Mesenchymal stem cell (in vitro differentiated cells and primary cell): ENCODE results near the gene DSG2.
A peak's percentile ranks its signal among the peaks of the same experiment; 100 is the strongest.

ENCODE experiments used
- DNase-seq: peaks from one replicate; pipeline ENCODE4 v3.0.0-alpha.2; 2013
- H2AFZ ChIP-seq: one replicate; pipeline ENCODE4 v1.6.1; 2013; ENCODE audit warnings: low read depth, mild to moderate bottlenecking, control low read depth, inconsistent platforms, low read length, moderate library complexity
- H2AK5ac ChIP-seq: 2 replicates; pipeline ENCODE4 v1.6.1; 2013; ENCODE audit warnings: low read length, moderate library complexity, mild to moderate bottlenecking, inconsistent platforms; ENCODE audit not compliant: severe bottlenecking
- H2BK120ac ChIP-seq: one replicate; pipeline ENCODE4 v1.6.1; 2013; ENCODE audit warnings: low read depth, mild to moderate bottlenecking, inconsistent platforms, low read length, moderate library complexity
- H2BK12ac ChIP-seq, 2 experiments: one replicate each; pipeline ENCODE4 v1.6.1; 2013; ENCODE audit warnings: inconsistent platforms in 2 of 2, low read length in 2 of 2, mild to moderate bottlenecking in 2 of 2, moderate library complexity in 2 of 2, control low read depth in 1 of 2
- H2BK15ac ChIP-seq: one replicate; pipeline ENCODE4 v1.6.1; 2013; ENCODE audit warnings: mild to moderate bottlenecking, low read depth, inconsistent platforms; ENCODE audit not compliant: poor library complexity, severe bottlenecking
- H2BK5ac ChIP-seq: 2 replicates; pipeline ENCODE4 v1.6.1; 2013; ENCODE audit warnings: low read depth, mild to moderate bottlenecking, low read length, control low read depth, inconsistent platforms; ENCODE audit not compliant: poor library complexity, severe bottlenecking
- H3K14ac ChIP-seq, 2 experiments: one replicate each; pipeline ENCODE4 v1.6.1; 2013; ENCODE audit warnings: inconsistent platforms in 2 of 2, low read length in 2 of 2, control low read depth in 1 of 2, mild to moderate bottlenecking in 1 of 2, moderate library complexity in 1 of 2
- H3K18ac ChIP-seq, 2 experiments: one replicate each; pipeline ENCODE4 v1.6.1; 2013; ENCODE audit warnings: inconsistent platforms in 2 of 2, low read length in 2 of 2, control low read depth in 1 of 2, low read depth in 1 of 2, mild to moderate bottlenecking in 1 of 2
- H3K23ac ChIP-seq, 2 experiments: one replicate each; pipeline ENCODE4 v1.6.1; 2013; ENCODE audit warnings: inconsistent platforms in 2 of 2, low read length in 2 of 2, mild to moderate bottlenecking in 2 of 2, moderate library complexity in 2 of 2, control low read depth in 1 of 2
- H3K27ac ChIP-seq: 2 replicates; pipeline ENCODE4 v1.5.1; 2013; ENCODE audit warnings: mild to moderate bottlenecking, moderate library complexity, low read length, control low read depth, inconsistent platforms; ENCODE audit not compliant: poor library complexity, severe bottlenecking
- H3K27me3 ChIP-seq, 2 experiments: 2 replicates each; pipeline versions ENCODE4 v1.6.1 to v1.7.0; 2013; ENCODE audit warnings: low read length in 2 of 2, mild to moderate bottlenecking in 2 of 2, moderate library complexity in 2 of 2, control low read depth in 1 of 2, inconsistent platforms in 1 of 2; ENCODE audit not compliant: control insufficient read depth in 1 of 2, insufficient read depth in 1 of 2
- H3K36me3 ChIP-seq, 2 experiments: 2 replicates each; pipeline versions ENCODE4 v1.6.1 to v1.7.0; 2013; ENCODE audit warnings: low read length in 2 of 2, control low read depth in 1 of 2, inconsistent platforms in 1 of 2, low read depth in 1 of 2, mild to moderate bottlenecking in 1 of 2; ENCODE audit not compliant: insufficient read depth in 2 of 2, control insufficient read depth in 1 of 2
- H3K4ac ChIP-seq, 2 experiments: one replicate each; pipeline ENCODE4 v1.6.1; 2013; ENCODE audit warnings: inconsistent platforms in 2 of 2, low read length in 2 of 2, mild to moderate bottlenecking in 2 of 2, moderate library complexity in 2 of 2, control low read depth in 1 of 2, low read depth in 1 of 2
- H3K4me1 ChIP-seq: 2 replicates; pipeline ENCODE4 v1.6.1; 2013; ENCODE audit warnings: low read depth, low read length, control low read depth; ENCODE audit not compliant: control insufficient read depth, insufficient read depth
- H3K4me2 ChIP-seq: 2 replicates; pipeline ENCODE4 v1.6.1; 2013; ENCODE audit warnings: low read length, mild to moderate bottlenecking, inconsistent platforms; ENCODE audit not compliant: poor library complexity, severe bottlenecking
- H3K4me3 ChIP-seq, 2 experiments: 2 replicates each; pipeline versions ENCODE4 v1.5.1 to v1.7.0; 2013; ENCODE audit warnings: low read length in 2 of 2, mild to moderate bottlenecking in 2 of 2, control low read depth in 1 of 2, low read depth in 1 of 2; ENCODE audit not compliant: insufficient read depth in 1 of 2
- H3K79me1 ChIP-seq: replicated peaks from 2 replicates; pipeline ENCODE4 v1.6.1; 2013; ENCODE audit warnings: mild to moderate bottlenecking, control low read depth, low read length, inconsistent platforms; ENCODE audit not compliant: poor library complexity, severe bottlenecking
- H3K9ac ChIP-seq: 2 replicates; pipeline ENCODE4 v1.7.0; 2013; ENCODE audit warnings: mild to moderate bottlenecking, low read length, moderate library complexity
- H3K9me3 ChIP-seq: 2 replicates; pipeline ENCODE4 v1.7.0; 2013; ENCODE audit warnings: mild to moderate bottlenecking, low read length; ENCODE audit not compliant: control insufficient read depth
- H4K8ac ChIP-seq: one replicate; pipeline ENCODE4 v1.6.1; 2013; ENCODE audit warnings: inconsistent platforms, mild to moderate bottlenecking, low read length, moderate library complexity
- H4K91ac ChIP-seq: one replicate; pipeline ENCODE4 v1.6.1; 2013; ENCODE audit warnings: mild to moderate bottlenecking, low read length, inconsistent platforms
- WGBS: methylation state at CpG from one replicate; pipeline ENCODE4 v1.1.7; 2013; ENCODE audit warnings: mixed read lengths; 5-methylcytosine and 5-hydroxymethylcytosine counted together

Gene DSG2

DNA sequence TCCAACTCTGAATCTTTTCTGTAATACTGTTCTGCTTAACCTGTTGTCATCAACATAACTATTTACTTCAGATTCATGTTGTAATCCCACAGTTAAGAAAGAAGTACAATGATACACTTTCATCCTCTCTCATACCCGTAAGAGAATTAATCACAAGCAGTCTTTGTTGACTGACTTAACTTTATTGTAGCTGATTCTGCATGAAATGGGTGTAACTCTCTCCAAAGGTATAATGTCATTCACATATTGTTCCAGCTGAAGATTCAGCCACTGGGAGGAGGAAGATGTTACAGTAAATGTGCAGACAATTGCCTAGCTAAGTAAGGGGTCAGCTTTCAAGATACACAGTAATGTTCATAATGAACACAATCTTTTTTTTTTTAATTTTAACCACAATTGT is 13.5 kb upstream of the DSG2 start:
- no peaks in the 10 kb centered on the region for H3K9me3 ChIP-seq
- H3K36me3 ChIP-seq = no peaks in the 10 kb centered on the region
- no peak overlapping the region for H3K9ac ChIP-seq
- WGBS = 67% methylated on average over 1 of the region's 1 CpG
- no peak overlapping the region for H3K14ac ChIP-seq
- no peak overlapping the region for H4K8ac ChIP-seq
- no peaks in the 10 kb centered on the region for H3K79me1 ChIP-seq
- H3K4me3 ChIP-seq = no peak overlapping the region
- H3K27ac ChIP-seq = no peak overlapping the region
- no peak overlapping the region for H2AK5ac ChIP-seq
- H3K23ac ChIP-seq = no peak overlapping the region
- H2BK5ac ChIP-seq = no peak overlapping the region
- no peaks in the 10 kb centered on the region for H3K27me3 ChIP-seq
- H2AFZ ChIP-seq = no peak overlapping the region
- no peak overlapping the region for H2BK120ac ChIP-seq
- H3K4me2 ChIP-seq = no peak overlapping the region
- H3K4ac ChIP-seq = no peak overlapping the region
- peaks cover 7% of the 10 kb centered on the region for H3K4me1 ChIP-seq
- no peak for DNase-seq
- H2BK15ac ChIP-seq = no peak overlapping the region
- no peak overlapping the region for H2BK12ac ChIP-seq
- no peak overlapping the region for H3K18ac ChIP-seq
- H4K91ac ChIP-seq = no peak overlapping the region

DNA sequence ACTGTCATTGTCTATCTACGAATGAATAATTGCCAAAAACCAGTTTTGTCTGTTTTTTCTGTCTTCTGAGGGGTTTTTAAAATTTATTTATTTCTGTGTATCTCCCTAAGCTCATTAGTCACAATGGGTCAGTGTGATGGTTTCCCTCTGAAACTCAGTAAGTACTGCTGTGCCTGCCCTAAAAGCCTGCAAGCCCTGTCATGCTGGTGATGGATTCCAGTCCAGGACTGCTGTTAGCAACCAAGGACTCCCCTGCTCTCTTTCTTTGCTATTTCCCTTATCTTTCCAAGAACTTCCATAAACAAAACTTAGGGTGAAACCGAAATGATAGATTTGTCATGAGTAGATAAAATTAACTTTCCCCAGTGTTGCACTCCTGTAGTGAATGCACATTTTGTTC is 11.8 kb upstream of the DSG2 start:
- Histone ChIP-seq H3K36me3 (no peaks in the 10 kb centered on the region), H3K4me2 (no peak overlapping the region), H3K27me3 (no peaks in the 10 kb centered on the region), H3K9ac (no peak overlapping the region), H4K8ac (no peak overlapping the region), H3K18ac (no peak overlapping the region), H2BK12ac (no peak overlapping the region), H3K23ac (no peak overlapping the region), H2BK120ac (no peak overlapping the region), H2BK15ac (no peak overlapping the region), H3K79me1 (no peaks in the 10 kb centered on the region), H3K4ac (no peak overlapping the region), H2BK5ac (no peak overlapping the region), H3K27ac (no peak overlapping the region), H3K4me1 (peaks cover 7% of the 10 kb centered on the region), H4K91ac (no peak overlapping the region), H3K4me3 (no peak overlapping the region), H2AK5ac (no peak overlapping the region), H3K14ac (no peak overlapping the region), H3K9me3 (no peaks in the 10 kb centered on the region), H2AFZ (no peak overlapping the region)
- no CpG with 5 or more reads among the region's 2 CpGs for WGBS
- peak; percentile 91 for DNase-seq

DNA sequence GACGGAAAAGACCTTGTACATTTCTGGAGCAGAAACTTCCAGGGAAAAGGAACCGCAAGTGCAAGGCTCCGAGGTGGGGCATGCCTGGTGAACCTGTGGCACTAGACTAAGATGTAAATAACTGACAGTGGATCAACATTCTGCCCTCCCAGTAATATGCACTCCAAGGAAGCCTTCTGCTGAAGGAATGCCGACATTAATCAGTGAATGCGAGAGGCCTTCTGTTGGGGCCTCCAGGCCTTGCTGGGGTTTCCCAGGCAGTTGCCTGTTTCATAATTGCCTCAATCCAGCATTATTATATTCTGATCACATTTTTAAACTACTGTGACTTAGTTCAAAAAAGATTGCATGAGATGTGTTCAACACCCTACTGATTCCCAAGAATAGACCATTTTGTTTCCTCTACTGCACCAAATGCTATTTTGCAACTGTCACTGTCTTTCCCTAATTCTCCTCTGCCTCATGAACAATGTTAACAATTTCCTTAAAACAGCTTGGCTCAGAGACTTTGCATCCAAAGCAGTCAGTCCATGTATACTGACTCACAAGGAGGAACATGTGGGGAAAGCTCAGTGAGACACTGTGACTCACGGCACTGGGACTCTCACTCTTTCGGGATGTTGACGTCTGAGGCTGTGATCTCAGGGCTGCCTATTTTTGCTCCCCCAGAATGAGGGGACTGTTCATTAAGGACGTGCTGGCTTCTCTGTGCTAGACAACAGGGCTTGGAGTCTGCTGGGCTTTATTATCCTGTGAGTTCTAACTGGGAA is 10.5 kb upstream of the DSG2 start:
- no peak overlapping the region for H3K23ac ChIP-seq
- no peak overlapping the region for H2BK5ac ChIP-seq
- H2BK12ac ChIP-seq = peak overlapping the region; percentile 28 to 79
- H3K9ac ChIP-seq = no peak overlapping the region
- no peak overlapping the region for H2AFZ ChIP-seq
- H3K79me1 ChIP-seq = no peaks in the 10 kb centered on the region
- H3K14ac ChIP-seq = no peak overlapping the region
- no peak overlapping the region for H2BK15ac ChIP-seq
- no peaks in the 10 kb centered on the region for H3K9me3 ChIP-seq
- peak overlapping the region; percentile 1 for H4K8ac ChIP-seq
- H3K4ac ChIP-seq = peak overlapping the region; percentile 48 to 73
- H3K27me3 ChIP-seq = no peaks in the 10 kb centered on the region
- H2AK5ac ChIP-seq = no peak overlapping the region
- no peak overlapping the region for H4K91ac ChIP-seq
- H3K27ac ChIP-seq = peak overlapping the region; percentile 32
- peaks cover 7% of the 10 kb centered on the region for H3K4me1 ChIP-seq
- DNase-seq = peak; percentile 98
- H3K4me3 ChIP-seq = no peak overlapping the region
- 30% methylated on average over 9 of the region's 9 CpGs for WGBS
- H3K4me2 ChIP-seq = no peak overlapping the region
- no peaks in the 10 kb centered on the region for H3K36me3 ChIP-seq
- H3K18ac ChIP-seq = peak overlapping the region; percentile 52 to 84
- H2BK120ac ChIP-seq = peak overlapping the region; percentile 69

DNA sequence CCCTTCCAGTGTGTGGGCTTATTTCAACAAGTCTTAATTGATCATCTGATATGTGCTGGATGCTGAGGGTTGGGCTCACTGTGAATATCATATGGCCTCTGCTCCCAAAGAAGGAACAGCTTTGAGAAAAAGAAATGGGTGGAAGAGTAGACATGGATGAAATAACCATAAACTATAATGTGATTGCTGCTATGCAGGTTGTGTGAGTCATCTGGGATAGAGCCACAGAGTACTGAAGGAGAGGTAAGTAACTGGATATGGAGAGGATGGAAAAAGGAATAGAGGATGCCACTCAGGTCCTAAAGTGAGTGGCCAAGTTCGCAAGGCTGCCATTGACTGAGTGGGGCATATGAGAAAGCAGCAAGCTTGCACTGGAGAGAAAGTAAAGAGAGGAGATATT is 8.7 kb upstream of the DSG2 start:
- no peak overlapping the region for H2BK12ac ChIP-seq
- H2AFZ ChIP-seq = no peak overlapping the region
- no peaks in the 10 kb centered on the region for H3K9me3 ChIP-seq
- H3K18ac ChIP-seq = no peak overlapping the region
- H3K9ac ChIP-seq = no peak overlapping the region
- no peak overlapping the region for H3K4me3 ChIP-seq
- H3K14ac ChIP-seq = no peak overlapping the region
- no peak overlapping the region for H3K4ac ChIP-seq
- no peak overlapping the region for H4K91ac ChIP-seq
- 93% methylated on average over 1 of the region's 1 CpG for WGBS
- no peak overlapping the region for H3K27ac ChIP-seq
- no peaks in the 10 kb centered on the region for H3K36me3 ChIP-seq
- H2AK5ac ChIP-seq = no peak overlapping the region
- peaks cover 7% of the 10 kb centered on the region for H3K4me1 ChIP-seq
- H2BK15ac ChIP-seq = no peak overlapping the region
- H4K8ac ChIP-seq = no peak overlapping the region
- H3K4me2 ChIP-seq = no peak overlapping the region
- H3K27me3 ChIP-seq = no peaks in the 10 kb centered on the region
- no peak overlapping the region for H2BK5ac ChIP-seq
- no peak overlapping the region for H2BK120ac ChIP-seq
- H3K79me1 ChIP-seq = no peaks in the 10 kb centered on the region
- H3K23ac ChIP-seq = no peak overlapping the region
- no peak for DNase-seq
